Measurements from ENCODE around the gene BICDL2.

Gene BICDL2

GRCh38 chr16:3025032-3026002 lies 11.4 kb downstream of the BICDL2 start:
- no peak for DNase-seq (ENCODE audit: low read depth, low spot score)

GRCh38 chr16:3023669-3024478 lies 12.9 kb downstream of the BICDL2 start, which contains the start of the genes HCFC1R1 and THOC6:
Gene HCFC1R1, minus strand, starts transcription at chr16:3023942. Its CDS starts 1 bp downstream, at chr16:3023941.
Gene THOC6, plus strand, starts transcription at chr16:3024035. Its CDS starts 292 bp downstream, at chr16:3024327.
- peak; percentile 92 for DNase-seq (ENCODE audit: low read depth, low spot score)

- no peak for DNase-seq (ENCODE audit: low read depth, low spot score)
Measured at GRCh38 chr16:3023415-3023668, 13.4 kb downstream of the BICDL2 start.

- no peak for DNase-seq (ENCODE audit: low read depth, low spot score)
Measured at GRCh38 chr16:3022684-3023414, 13.9 kb downstream of the BICDL2 start.

- peak; percentile 74 for DNase-seq (ENCODE audit: low read depth, low spot score)
Measured at GRCh38 chr16:3022208-3022683, 14.5 kb downstream of the BICDL2 start.

GRCh38 chr16:3021449-3022207 lies 15.1 kb downstream of the BICDL2 start:
- DNase-seq (ENCODE audit: low read depth, low spot score) = peak; percentile 84

GRCh38 chr16:3020604-3021448 lies 15.9 kb downstream of the BICDL2 start:
- DNase-seq (ENCODE audit: low read depth, low spot score) = no peak

GRCh38 chr16:3020247-3020603 lies 16.5 kb downstream of the BICDL2 start, which contains the start of gene TNFRSF12A:
Gene TNFRSF12A, plus strand, starts transcription at chr16:3020368. Its CDS starts 30 bp downstream, at chr16:3020398.
- DNase-seq (ENCODE audit: low read depth, low spot score) = no peak

- no peak for DNase-seq (ENCODE audit: low read depth, low spot score)
Measured at GRCh38 chr16:3019594-3020246, 17.0 kb downstream of the BICDL2 start.

- DNase-seq (ENCODE audit: low read depth, low spot score) = no peak
Measured at GRCh38 chr16:3017794-3018506, 18.8 kb downstream of the BICDL2 start, which contains the start of gene CLDN6. Gene CLDN6, minus strand, starts transcription at chr16:3018183. Its CDS starts 2,162 bp downstream, at chr16:3016021.

- no peak for DNase-seq (ENCODE audit: low read depth, low spot score)
Measured at GRCh38 chr16:3017344-3017743, 19.4 kb downstream of the BICDL2 start.

- no peak for DNase-seq (ENCODE audit: low read depth, low spot score)
Measured at GRCh38 chr16:3015865-3016521, 20.8 kb downstream of the BICDL2 start.

GRCh38 chr16:3014971-3015370 lies 21.8 kb downstream of the BICDL2 start:
- no peak for DNase-seq (ENCODE audit: low read depth, low spot score)

- no peak for DNase-seq (ENCODE audit: low read depth, low spot score)
Measured at GRCh38 chr16:3013998-3014690, 22.6 kb downstream of the BICDL2 start.

- DNase-seq (ENCODE audit: low read depth, low spot score) = no peak
Measured at GRCh38 chr16:3013491-3013951, 23.2 kb downstream of the BICDL2 start.

- no peak for DNase-seq (ENCODE audit: low read depth, low spot score)
Measured at GRCh38 chr16:3012828-3013420, 23.8 kb downstream of the BICDL2 start, which contains the start of gene CLDN9. Gene CLDN9, plus strand, starts transcription at chr16:3012923. Its CDS starts 440 bp downstream, at chr16:3013363.

- no peak for DNase-seq (ENCODE audit: low read depth, low spot score)
Measured at GRCh38 chr16:3012246-3012645, 24.5 kb downstream of the BICDL2 start.
